K562 (cell line): ENCODE measurements around the gene ARL4D. TPM values are rescaled to one million over a fixed set of nuclear protein-coding genes. Genes with fewer than 3 reads are reported as not detected.
A peak's percentile ranks its signal among the peaks of the same experiment; 100 is the strongest.

ENCODE experiments used
- CREB1 ChIP-seq, 2 experiments: sonication (generic) in 1 of 2; formaldehyde crosslinking in 1 of 2; IDR thresholded peaks; 2 replicates each; pipeline versions ENCODE4 v1.6.1 to v1.8.0; 2012 to 2022; ENCODE audit warnings: inconsistent platforms in 1 of 2, mild to moderate bottlenecking in 1 of 2, missing genetic modification reagents in 1 of 2, moderate library complexity in 1 of 2
- DACH1 ChIP-seq: fragments of 450-650 bp; IDR thresholded peaks from 2 replicates; pipeline ENCODE4 v1.6.1; 2018; ENCODE audit not compliant: partially characterized antibody
- DPF2 ChIP-seq: fragments of 450-650 bp; IDR thresholded peaks from 2 replicates; pipeline ENCODE4 v1.6.1; 2016
- ELF2 ChIP-seq: fragments of 250-450 bp; sonication (Bioruptor Pico); IDR thresholded peaks from 2 replicates; pipeline ENCODE4 v1.5.0; 2021; ENCODE audit warnings: mild to moderate bottlenecking
- PCBP1 ChIP-seq: fragments of 200-400 bp; formaldehyde crosslinking; IDR thresholded peaks from 2 replicates; pipeline ENCODE4 v1.6.1; 2018; ENCODE audit warnings: mild to moderate bottlenecking, low read depth, low read length; ENCODE audit not compliant: poor library complexity, severe bottlenecking
- PPARD ChIP-seq: fragments of 250-450 bp; sonication (Bioruptor Pico); IDR thresholded peaks from 2 replicates; pipeline ENCODE4 v1.8.0; 2022; ENCODE audit warnings: inconsistent platforms, mild to moderate bottlenecking, moderate library complexity
- RHOXF2B ChIP-seq: fragments of 250-450 bp; sonication (Bioruptor Pico); conservative IDR thresholded peaks from 2 replicates; pipeline ENCODE4 v1.5.1; 2021
- SMARCA5 ChIP-seq: fragments of 450-650 bp; IDR thresholded peaks from 2 replicates; pipeline ENCODE4 v1.6.1; 2016
- TEAD1 ChIP-seq, 2 experiments: fragments of 450-650 bp in 1 of 2; sonication (generic) in 1 of 2; formaldehyde crosslinking; IDR thresholded peaks; 2 replicates each; pipeline versions ENCODE4 v1.4.0 to v1.8.0; 2020 to 2022; ENCODE audit warnings: mild to moderate bottlenecking in 2 of 2, missing genetic modification reagents in 1 of 2
- YY1 ChIP-seq, 3 experiments: IDR thresholded peaks; 2 replicates each; pipeline ENCODE4 v1.6.1; 2011; ENCODE audit warnings: low read length in 2 of 3, mild to moderate bottlenecking in 2 of 3, moderate library complexity in 2 of 3, borderline replicate concordance in 1 of 3, control low read depth in 1 of 3, low read depth in 1 of 3; ENCODE audit not compliant: insufficient read depth in 3 of 3, insufficient replicate concordance in 2 of 3, control insufficient read depth in 1 of 3, insufficient read length in 1 of 3; ENCODE audit errors: extremely low read depth in 1 of 3
- ZNF3 ChIP-seq: fragments of 250-450 bp; sonication (Bioruptor Pico); IDR thresholded peaks from 2 replicates; pipeline ENCODE4 v1.5.0; 2021; ENCODE audit warnings: mild to moderate bottlenecking, moderate library complexity
- ZNF316 ChIP-seq: fragments of 450-650 bp; IDR thresholded peaks from 2 replicates; pipeline ENCODE4 v1.6.1; 2016
- ZNF347 ChIP-seq: fragments of 450-650 bp; formaldehyde crosslinking; IDR thresholded peaks from 2 replicates; pipeline ENCODE4 v1.4.0; 2020; ENCODE audit warnings: low read depth, mild to moderate bottlenecking, moderate library complexity
- ZNF41 ChIP-seq: fragments of 250-450 bp; sonication (Bioruptor Pico); conservative IDR thresholded peaks from 2 replicates; pipeline ENCODE4 v1.4.0; 2020; ENCODE audit warnings: mild to moderate bottlenecking
- ZNF644 ChIP-seq: fragments of 200-800 bp; sonication (Bioruptor generic); IDR thresholded peaks from 2 replicates; pipeline ENCODE4 v1.6.1; 2016; ENCODE audit warnings: low read depth, missing genetic modification characterization, missing compliant biosample characterization
- polyA plus RNA-seq, 8 experiments: library from polyadenylated mRNA; depleted of rRNA in 4 of 8; stranded (reverse) in 5 of 8; unstranded in 3 of 8; fragments of >200 nt; fragmentation: Nextera tagmentation in 2 of 8; fragmentation: Illumina TruSeq in 1 of 8; extraction: Ambion mirVana in 2 of 8; extraction: Trizol in 1 of 8; gene quantifications; 2 replicates each; pipeline versions ENCODE4 v1.2.1 to v1.2.3, GENCODE V29; 2011 to 2014; ENCODE audit warnings: inconsistent platforms in 1 of 8, missing spikeins in 1 of 8
- total RNA-seq, 7 experiments: library from RNA; depleted of rRNA in 6 of 7; stranded (reverse); fragments of >200 nt in 6 of 7; fragmentation: Illumina TruSeq in 2 of 7; extraction: Trizol in 2 of 7; gene quantifications; 2 replicates each; pipeline versions ENCODE4 v1.2.1 to v1.2.3, GENCODE V29; 2011 to 2021; ENCODE audit warnings: low replicate concordance in 1 of 7
- TF ChIP-seq, protein P1 (sequence below): fragments of 200-800 bp; sonication (Bioruptor generic); IDR thresholded peaks from 2 replicates; pipeline ENCODE4 v1.6.1; 2016; ENCODE audit warnings: missing genetic modification characterization, missing compliant biosample characterization
- TF ChIP-seq, protein P2 (sequence below): fragments of 450-650 bp; IDR thresholded peaks from 2 replicates; pipeline ENCODE4 v1.6.1; 2016
- TF ChIP-seq, protein P3 (sequence below), 2 experiments: IDR thresholded peaks in 1 of 2; conservative IDR thresholded peaks in 1 of 2; 2 replicates each; pipeline ENCODE4 v1.6.1; 2016; ENCODE audit warnings: low read depth in 2 of 2, mild to moderate bottlenecking in 1 of 2, missing compliant biosample characterization in 1 of 2, missing genetic modification characterization in 1 of 2, moderate library complexity in 1 of 2
- TF ChIP-seq, protein P4 (sequence below): fragments of 250-450 bp; sonication (Bioruptor Pico); IDR thresholded peaks from 2 replicates; pipeline ENCODE4 v1.8.0; 2022; ENCODE audit warnings: moderate library complexity, mild to moderate bottlenecking, inconsistent platforms

ARL4D gene
- total and polyA plus RNA-seq, 9 of the 15 experiments (the other 6 are each of a cell fraction or from before 2014, with no cell fraction given) = 0.07 to 0.53 (median 0.28) TPM; not detected in 1

DNA sequence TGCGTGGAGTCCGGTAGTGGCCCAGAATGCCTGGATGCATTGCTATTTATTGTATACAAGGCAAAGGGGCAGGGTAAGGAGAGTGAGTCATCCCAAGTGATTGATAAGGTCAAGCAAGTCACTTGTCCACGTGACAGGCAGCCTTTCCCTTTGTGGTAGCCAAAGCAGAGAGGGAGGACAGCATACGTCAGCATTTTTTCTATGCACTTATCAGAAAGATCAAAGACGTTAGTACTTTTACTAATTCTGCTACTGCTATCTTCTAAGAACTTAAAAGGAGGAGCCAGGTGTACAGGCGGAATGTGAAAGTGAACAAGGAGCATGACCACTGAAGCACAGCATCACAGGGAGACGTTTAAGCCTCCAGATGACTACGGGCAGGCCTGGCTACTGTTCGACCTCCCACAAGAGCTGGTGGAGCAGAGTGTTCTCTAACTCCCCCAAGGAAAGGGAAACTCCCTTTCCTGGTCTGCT, 47.9 kb upstream of the ARL4D start (continued):
- TF ChIP-seq, protein P1, sequence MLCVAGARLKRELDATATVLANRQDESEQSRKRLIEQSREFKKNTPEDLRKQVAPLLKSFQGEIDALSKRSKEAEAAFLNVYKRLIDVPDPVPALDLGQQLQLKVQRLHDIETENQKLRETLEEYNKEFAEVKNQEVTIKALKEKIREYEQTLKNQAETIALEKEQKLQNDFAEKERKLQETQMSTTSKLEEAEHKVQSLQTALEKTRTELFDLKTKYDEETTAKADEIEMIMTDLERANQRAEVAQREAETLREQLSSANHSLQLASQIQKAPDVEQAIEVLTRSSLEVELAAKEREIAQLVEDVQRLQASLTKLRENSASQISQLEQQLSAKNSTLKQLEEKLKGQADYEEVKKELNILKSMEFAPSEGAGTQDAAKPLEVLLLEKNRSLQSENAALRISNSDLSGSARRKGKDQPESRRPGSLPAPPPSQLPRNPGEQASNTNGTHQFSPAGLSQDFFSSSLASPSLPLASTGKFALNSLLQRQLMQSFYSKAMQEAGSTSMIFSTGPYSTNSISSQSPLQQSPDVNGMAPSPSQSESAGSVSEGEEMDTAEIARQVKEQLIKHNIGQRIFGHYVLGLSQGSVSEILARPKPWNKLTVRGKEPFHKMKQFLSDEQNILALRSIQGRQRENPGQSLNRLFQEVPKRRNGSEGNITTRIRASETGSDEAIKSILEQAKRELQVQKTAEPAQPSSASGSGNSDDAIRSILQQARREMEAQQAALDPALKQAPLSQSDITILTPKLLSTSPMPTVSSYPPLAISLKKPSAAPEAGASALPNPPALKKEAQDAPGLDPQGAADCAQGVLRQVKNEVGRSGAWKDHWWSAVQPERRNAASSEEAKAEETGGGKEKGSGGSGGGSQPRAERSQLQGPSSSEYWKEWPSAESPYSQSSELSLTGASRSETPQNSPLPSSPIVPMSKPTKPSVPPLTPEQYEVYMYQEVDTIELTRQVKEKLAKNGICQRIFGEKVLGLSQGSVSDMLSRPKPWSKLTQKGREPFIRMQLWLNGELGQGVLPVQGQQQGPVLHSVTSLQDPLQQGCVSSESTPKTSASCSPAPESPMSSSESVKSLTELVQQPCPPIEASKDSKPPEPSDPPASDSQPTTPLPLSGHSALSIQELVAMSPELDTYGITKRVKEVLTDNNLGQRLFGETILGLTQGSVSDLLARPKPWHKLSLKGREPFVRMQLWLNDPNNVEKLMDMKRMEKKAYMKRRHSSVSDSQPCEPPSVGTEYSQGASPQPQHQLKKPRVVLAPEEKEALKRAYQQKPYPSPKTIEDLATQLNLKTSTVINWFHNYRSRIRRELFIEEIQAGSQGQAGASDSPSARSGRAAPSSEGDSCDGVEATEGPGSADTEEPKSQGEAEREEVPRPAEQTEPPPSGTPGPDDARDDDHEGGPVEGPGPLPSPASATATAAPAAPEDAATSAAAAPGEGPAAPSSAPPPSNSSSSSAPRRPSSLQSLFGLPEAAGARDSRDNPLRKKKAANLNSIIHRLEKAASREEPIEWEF (CRISPR knock-in tag) = peak; percentile 67; the same call in 1 of the 2 replicates
- TF ChIP-seq, protein P2, sequence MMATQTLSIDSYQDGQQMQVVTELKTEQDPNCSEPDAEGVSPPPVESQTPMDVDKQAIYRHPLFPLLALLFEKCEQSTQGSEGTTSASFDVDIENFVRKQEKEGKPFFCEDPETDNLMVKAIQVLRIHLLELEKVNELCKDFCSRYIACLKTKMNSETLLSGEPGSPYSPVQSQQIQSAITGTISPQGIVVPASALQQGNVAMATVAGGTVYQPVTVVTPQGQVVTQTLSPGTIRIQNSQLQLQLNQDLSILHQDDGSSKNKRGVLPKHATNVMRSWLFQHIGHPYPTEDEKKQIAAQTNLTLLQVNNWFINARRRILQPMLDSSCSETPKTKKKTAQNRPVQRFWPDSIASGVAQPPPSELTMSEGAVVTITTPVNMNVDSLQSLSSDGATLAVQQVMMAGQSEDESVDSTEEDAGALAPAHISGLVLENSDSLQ = peak; percentile 81
- no peak for TF ChIP-seq CREB1 (IDR thresholded peaks at IDR 0.05)
- peak; percentile 43; the same call in 1 of the 2 replicates for TF ChIP-seq CREB1 (CRISPR knock-in tag; IDR thresholded peaks at IDR 0.05)
- TF ChIP-seq RHOXF2B (CRISPR knock-in tag) = no peak
- TF ChIP-seq, protein P3, sequence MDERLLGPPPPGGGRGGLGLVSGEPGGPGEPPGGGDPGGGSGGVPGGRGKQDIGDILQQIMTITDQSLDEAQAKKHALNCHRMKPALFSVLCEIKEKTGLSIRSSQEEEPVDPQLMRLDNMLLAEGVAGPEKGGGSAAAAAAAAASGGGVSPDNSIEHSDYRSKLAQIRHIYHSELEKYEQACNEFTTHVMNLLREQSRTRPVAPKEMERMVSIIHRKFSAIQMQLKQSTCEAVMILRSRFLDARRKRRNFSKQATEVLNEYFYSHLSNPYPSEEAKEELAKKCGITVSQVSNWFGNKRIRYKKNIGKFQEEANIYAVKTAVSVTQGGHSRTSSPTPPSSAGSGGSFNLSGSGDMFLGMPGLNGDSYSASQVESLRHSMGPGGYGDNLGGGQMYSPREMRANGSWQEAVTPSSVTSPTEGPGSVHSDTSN (CRISPR knock-in tag; IDR thresholded peaks at IDR 0.05; ENCODE audit: low read depth) = no peak
- TF ChIP-seq, protein P3 (tag; conservative IDR thresholded peaks at IDR 0.05; ENCODE audit: low read depth) = peak; percentile 63
- no peak for TF ChIP-seq ZNF41 (CRISPR knock-in tag)
- peak; percentile 98 for TF ChIP-seq ZNF316
- TF ChIP-seq ZNF347 (CRISPR knock-in tag) = no peak
- no peak for TF ChIP-seq YY1 (IDR thresholded peaks at IDR 0.05; ENCODE audit: borderline replicate concordance in 1 of 3, control insufficient read depth in 1 of 3, extremely low read depth in 1 of 3, insufficient read depth in 3 of 3, insufficient read length in 1 of 3, insufficient replicate concordance in 2 of 3, low read depth in 1 of 3, low read length in 2 of 3)
- TF ChIP-seq, protein P4, sequence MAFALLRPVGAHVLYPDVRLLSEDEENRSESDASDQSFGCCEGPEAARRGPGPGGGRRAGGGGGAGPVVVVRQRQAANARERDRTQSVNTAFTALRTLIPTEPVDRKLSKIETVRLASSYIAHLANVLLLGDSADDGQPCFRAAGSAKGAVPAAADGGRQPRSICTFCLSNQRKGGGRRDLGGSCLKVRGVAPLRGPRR = no peak
- no peak for TF ChIP-seq PCBP1
- no peak for TF ChIP-seq ZNF644 (tag)
- peak in 1 of 2 experiments; percentile 66; a peak in 1 of 4 replicates for TF ChIP-seq TEAD1 (CRISPR knock-in tag; IDR thresholded peaks at IDR 0.05)
- TF ChIP-seq PPARD (CRISPR knock-in tag) = no peak
- TF ChIP-seq SMARCA5 = no peak
- no peak for TF ChIP-seq DACH1
- no peak for TF ChIP-seq ZNF3
- no peak for TF ChIP-seq DPF2
- TF ChIP-seq ELF2 (CRISPR knock-in tag) = no peak
